Stimulated activated CD4-positive, alpha-beta T cell treated with anti-CD3 and anti-CD28 coated beads, Interleukin-2, amount 100 ng/mL, for 48 hours (primary cell): Measurements from ENCODE around the gene GXYLT1.
A peak's percentile ranks its signal among the peaks of the same experiment; 100 is the strongest.
"Not testable (repeated sequence)": the region's sequence is repeated elsewhere in the genome, so short reads cannot be mapped to it uniquely, and the experiment has no call there.

Source experiments
- DNase-seq, 2 donors: peaks; one replicate each; pipeline ENCODE4 v3.0.0-alpha.2; 2020

GXYLT1 gene

DNA sequence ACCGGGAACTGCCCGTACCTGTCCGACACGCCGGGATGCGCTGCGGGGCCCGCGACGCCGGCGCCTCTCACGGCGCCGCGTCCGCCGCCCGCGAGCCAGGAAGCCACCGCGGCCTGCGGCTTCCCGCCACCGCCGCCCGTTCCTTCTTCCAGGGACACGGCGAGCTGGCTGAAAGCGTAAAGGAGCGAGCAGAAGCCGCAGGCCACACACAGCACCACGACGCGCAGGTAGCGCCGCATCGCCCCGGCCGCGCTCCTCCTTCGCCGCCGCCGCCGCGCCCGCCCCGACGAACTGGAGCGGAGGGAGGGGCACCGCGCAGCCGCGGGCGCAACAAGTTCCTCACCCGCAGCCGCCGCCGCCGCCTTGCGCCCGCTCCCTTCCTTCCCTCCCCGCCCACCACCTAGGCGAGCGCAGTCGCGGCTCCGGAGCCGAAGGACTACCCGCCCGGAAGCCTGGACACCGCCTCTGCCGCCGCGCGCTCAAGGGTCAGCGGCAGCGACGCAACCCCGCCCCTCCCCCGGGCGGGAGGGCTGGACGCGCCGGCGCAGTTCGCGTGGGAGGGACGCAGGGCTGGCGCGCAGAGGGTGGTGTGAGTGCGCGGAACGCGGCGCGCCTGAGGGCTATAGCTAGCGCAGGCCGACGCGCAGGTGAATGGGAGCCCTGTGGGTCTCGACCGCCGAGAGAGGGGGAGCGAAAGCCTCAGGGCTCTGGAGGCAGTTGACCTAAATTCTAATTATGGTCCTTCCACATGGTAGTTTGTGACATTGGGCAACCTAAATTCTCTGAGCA lies at the start of gene GXYLT1:
GXYLT1 (minus strand) TSS at position 467 of the 789 bp plus-strand sequence; CDS start at position 239, 228 bp downstream.
- peak; percentile 75 to 80 for DNase-seq

GRCh38 chr12:42192686-42193085 lies 48.0 kb upstream of the GXYLT1 start:
- no peak for DNase-seq

DNA sequence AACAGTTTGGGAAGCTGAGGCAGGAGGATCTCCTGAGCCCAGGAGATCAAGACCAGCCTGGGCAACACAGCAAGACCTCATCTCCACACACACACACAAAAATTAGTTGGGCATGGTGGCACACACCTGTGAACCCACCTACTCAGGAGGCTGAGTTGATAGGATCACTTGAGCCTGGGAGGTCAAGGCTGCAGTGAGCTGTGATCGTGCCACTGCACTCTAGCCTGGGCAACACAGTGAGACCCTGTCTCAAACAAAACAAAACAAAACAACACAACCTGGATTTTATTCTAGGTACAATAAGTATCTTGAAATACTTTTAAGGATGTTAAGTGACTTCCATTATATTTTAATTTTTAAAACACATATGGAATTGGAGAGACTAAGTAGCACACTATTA lies 47.6 kb upstream of the GXYLT1 start:
- no peak for DNase-seq

- DNase-seq = no peak
Observed at GRCh38 chr12:42190376-42190775, 45.7 kb upstream of the GXYLT1 start.

DNA sequence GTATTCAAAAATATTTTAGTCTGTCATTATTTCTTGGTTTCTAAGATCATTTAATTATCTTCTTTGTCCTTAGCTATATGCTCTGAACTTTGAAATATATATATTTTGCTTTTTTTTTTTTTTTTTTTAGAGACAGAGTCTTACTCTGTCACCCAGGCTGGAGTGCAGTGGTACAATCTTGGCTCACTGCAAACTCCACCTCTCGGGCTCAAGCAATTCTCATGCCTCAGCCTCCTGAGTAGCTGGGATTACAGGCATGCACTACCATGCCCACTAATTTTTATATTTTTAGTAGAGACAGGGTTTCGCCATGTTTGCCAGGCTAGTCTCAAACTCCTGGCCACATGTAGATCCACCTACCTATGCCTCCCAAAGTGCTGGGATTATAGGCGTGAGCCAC lies 43.6 kb upstream of the GXYLT1 start:
- not testable (repeated sequence) for DNase-seq

DNA sequence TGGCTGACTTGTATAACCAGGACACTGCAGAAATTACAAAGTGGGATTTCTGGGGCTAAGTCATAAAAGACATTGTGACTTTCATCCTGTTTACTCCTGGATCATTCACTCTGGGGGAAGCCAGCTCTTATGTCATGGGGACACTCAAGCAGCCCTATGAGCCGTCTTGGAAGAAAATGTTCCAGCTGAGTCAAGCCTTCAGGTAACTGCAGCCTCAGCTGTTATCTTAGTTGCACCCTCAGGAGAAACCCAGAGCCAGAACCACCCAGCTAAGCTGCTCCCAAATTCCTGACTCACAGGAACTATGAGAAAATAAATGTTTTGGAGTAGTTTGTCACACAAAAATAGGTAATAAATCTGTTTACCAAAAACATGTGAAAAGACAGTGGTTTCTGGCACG lies 43.1 kb upstream of the GXYLT1 start:
- no peak for DNase-seq

DNA sequence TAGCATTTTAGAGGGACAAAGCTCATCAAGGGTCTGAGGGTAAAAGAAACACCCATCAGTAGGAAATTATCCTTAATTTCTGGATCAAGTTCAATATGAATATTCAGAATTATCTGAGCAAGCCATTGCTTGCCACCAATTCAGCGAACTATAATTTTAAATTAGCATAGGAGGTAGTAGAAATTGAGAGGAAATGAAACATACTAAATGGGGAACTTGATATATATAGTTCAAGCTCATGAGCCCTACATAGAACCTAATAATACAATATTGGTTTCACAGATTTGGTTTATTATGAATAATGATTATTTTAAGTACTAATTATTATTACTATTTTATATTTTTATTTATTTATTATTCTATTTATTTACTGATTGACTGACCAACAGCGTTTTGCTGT lies 42.1 kb upstream of the GXYLT1 start:
- no peak for DNase-seq

DNA sequence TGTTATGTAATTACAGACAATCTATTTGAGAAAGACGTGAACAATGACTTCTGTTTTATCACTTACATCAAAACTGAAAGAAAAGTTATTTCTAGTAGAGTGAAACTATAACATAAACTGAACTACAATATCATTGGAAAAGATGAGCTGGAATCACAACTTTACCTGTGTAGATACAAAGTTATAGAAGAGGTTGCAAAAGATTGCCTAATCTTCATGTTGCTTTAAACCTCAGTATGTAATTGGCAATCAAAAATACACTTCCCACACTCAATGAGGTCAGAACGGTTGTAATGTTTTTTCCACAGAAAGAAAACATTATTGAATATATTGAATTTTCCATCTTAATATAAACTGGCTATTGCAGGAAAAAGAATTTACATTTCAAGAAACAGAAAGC lies 37.7 kb upstream of the GXYLT1 start:
- DNase-seq = no peak

DNA sequence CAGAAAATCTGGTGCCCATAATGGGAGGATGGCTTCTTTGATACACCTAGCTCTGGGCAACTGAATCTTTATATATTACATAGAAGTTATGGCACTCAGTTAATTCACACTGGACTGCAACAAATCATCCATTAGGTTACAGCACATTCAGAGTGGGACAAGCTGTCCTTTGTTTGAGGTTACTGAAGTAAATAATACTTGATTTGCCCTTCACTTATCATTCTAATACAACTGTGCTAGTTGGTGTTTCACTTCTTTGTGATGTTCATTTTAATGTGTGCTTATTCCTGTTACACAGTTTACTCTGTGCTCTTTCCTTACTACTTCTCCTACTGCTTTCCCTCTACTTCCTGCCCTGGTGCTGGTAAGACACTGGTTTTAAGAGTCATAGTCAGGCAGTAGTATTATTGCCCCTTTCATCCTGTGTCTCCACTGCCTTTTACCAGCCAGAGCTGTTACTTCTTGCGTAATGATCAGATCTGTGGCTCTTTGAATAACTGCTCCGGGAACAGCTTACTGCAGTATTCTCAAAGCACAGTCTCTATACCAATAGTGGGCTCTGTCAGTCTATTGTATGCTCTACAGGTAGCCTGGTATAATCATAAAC lies 36.4 kb upstream of the GXYLT1 start:
- no peak for DNase-seq

- no peak for DNase-seq
Observed at GRCh38 chr12:42178101-42178500, 33.4 kb upstream of the GXYLT1 start.

DNA sequence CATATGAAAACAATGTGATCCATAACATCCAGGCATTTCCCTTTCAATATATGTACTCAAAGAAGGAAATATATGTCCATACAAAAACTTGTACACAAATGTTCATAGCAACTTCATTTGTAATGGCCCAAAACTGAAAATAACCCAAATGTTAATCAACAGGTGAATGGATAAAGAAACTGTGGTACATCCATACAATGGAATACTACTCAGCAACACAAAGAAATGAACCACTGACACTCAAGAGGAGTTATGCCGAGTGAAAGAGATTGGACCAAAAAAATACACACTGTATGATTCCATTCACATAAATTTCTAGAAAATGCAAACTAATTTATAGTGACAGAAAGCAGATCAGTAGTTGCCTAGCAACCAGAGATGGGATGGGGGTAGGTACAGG lies 30.3 kb upstream of the GXYLT1 start:
- DNase-seq = no peak

GRCh38 chr12:42173961-42174521 lies 29.4 kb upstream of the GXYLT1 start:
- DNase-seq = no peak

DNA sequence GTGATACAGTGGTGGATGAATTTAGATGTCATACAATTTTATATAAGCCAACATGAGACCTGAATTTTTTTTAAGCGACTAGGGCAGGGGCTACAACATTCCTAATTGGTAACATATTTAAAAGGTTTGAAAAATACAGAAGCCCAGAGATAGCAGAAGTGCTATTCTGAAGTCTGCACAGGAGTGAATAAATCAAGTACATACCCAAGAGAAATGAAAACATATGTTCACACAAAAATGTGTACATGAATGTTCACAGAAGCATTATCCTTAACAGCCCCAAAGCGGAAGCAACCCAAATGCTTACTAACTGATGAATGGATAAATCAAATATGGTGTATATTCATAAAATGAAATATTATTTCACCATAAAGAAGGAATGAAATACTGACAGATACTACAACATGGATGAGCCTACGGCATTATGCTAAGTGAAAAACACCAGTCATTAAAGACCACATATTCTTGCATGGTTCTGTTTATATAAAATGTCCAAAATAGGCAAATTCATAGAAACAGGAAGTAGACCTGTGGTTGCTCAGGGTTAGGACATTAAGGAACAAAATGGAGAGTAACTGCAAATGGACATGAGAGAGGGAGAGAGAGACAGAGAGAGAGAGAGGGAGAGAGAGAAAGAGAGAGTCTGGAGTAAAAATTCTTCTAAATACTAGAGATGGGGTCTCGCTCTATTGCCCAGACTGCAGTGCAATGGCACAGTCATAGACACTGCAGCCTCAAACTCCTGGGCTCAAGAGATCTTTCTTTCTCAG lies 28.0 kb upstream of the GXYLT1 start:
- no peak for DNase-seq

- no peak for DNase-seq
Observed at GRCh38 chr12:42167711-42168110, 23.0 kb upstream of the GXYLT1 start.

DNA sequence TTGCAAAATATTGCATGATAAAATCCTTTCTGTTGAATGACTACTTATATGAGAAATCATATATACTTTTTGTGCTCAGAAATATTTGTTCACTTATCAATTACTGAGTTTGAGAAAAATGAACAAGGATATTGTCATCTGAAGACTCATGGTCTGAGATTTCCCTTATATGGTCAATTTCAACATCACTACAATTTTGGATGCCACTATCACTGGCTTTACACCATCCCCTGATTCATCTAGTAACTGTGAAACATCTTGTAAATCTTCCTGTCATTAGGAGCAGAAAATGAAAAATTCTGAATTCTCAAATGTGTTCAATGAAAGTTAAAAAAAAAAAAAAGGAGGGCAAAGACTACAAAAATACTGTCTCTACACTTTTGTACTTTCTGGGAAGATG lies 21.8 kb upstream of the GXYLT1 start:
- no peak for DNase-seq

- no peak for DNase-seq
Observed at GRCh38 chr12:42163913-42164312, 19.2 kb upstream of the GXYLT1 start.

DNA sequence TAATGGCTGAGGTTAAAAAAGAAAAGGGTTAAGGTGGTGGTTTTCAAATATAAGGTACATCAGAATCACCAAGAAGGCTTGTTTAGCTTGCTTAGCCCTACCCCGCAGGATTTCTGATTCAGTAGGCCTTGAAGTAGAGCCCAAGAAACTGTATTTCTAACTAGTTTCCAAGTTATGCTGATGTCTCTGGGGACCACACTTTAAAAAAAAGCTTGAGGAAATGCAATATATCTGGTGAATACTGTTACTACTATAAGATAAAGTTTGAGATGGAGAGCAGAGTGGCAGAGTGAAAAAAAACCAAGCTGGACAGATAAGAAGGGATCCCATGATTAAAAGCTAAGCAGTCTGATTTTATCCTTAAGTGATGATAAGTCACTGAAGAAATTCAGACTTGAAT lies 18.3 kb upstream of the GXYLT1 start:
- DNase-seq = no peak

GRCh38 chr12:42162193-42162592 lies 17.5 kb upstream of the GXYLT1 start:
- DNase-seq = no peak

DNA sequence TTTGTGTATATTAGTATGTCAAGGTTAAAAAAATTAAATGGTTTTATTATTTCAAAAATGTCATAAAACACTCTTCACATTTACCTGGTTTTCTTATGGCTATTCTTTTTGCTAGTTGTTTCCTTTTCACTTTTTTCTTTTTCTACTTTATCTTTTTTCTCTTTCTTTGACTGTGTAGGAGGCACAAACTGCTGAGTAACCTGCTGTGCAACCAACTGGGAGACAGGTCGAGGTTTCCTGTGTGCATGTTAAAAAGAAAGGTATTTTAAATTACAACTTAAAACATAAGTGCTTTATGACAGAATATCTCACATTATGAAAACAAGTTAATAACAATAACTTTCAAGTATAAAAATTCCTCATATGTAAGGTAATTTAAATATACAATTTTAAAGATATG lies 16.9 kb upstream of the GXYLT1 start:
- DNase-seq = no peak

DNA sequence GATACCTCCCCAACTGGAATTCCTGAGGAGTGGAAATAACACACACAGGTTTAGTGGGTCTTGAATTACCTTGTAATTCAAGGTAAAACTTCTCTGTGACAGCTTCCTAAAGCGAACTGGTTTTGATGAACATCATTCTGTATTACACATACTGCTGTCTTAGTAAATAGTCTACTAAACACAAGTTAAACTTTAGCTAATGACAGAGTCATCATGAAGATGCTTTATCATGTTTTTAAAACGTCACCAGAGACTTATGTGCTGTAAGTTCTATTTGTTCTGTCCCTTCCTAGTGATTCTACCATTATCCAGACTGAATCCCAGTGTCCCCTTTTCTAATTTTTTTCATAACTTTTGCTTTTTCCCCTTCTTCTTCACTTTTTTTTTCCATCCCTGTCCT lies 11.6 kb upstream of the GXYLT1 start:
- no peak for DNase-seq

- no peak for DNase-seq
Observed at GRCh38 chr12:42145552-42146215, 1.0 kb upstream of the GXYLT1 start.

- DNase-seq = no peak
Observed at GRCh38 chr12:42145197-42145549, 499 bp upstream of the GXYLT1 start.

DNA sequence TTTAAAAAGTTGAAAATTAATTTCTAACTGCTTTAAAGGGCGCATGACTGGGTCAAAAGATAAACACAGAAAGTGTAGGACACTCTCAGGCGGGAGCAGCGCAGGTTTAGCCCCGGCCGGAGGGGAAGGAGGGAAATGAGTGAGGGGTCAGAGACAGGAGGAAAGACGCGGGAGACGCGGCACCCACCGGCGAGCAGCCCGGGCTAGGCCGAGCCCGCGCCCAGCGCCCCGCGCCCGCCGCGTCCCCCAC lies 591 bp downstream of the GXYLT1 start:
- DNase-seq = no peak
